GM18868 (cell line): ENCODE measurements around the gene B4GALT6.
"Not testable (repeated sequence)": the region's sequence is repeated elsewhere in the genome, so short reads cannot be mapped to it uniquely, and the experiment has no call there.

Experiments
- ATAC-seq: cut with Tn5 transposase; IDR thresholded peaks from one replicate; pipeline ENCODE4 v1.9.1; 2021; ENCODE audit warnings: mild to moderate bottlenecking, moderate library complexity; ENCODE audit not compliant: unreplicated experiment

Gene B4GALT6

GRCh38 chr18:31684279-31685096, at the start of gene B4GALT6:
Gene B4GALT6, minus strand, starts transcription at chr18:31684581. Its CDS starts 155 bp downstream, at chr18:31684426.
- ATAC-seq, result peak; percentile 42

GRCh38 chr18:31731628-31732027, 47.2 kb upstream of the B4GALT6 start:
- no peak for ATAC-seq

- not testable (repeated sequence) for ATAC-seq
Measured at GRCh38 chr18:31729196-31729595, 44.8 kb upstream of the B4GALT6 start.

- ATAC-seq, result peak; percentile 49
Measured at GRCh38 chr18:31723990-31724711, 39.8 kb upstream of the B4GALT6 start.

GRCh38 chr18:31723639-31723989, 39.2 kb upstream of the B4GALT6 start:
- no peak for ATAC-seq

- ATAC-seq, result peak; percentile 94
Measured at GRCh38 chr18:31722369-31722957, 38.1 kb upstream of the B4GALT6 start.

GRCh38 chr18:31721601-31722000, 37.2 kb upstream of the B4GALT6 start:
- no peak for ATAC-seq

- ATAC-seq, result no peak
Measured at GRCh38 chr18:31720867-31721266, 36.5 kb upstream of the B4GALT6 start.

- ATAC-seq, result no peak
Measured at GRCh38 chr18:31719363-31720006, 35.1 kb upstream of the B4GALT6 start.

- ATAC-seq, result no peak
Measured at GRCh38 chr18:31718386-31718785, 34.0 kb upstream of the B4GALT6 start.

GRCh38 chr18:31716362-31716761, 32.0 kb upstream of the B4GALT6 start:
- peak; percentile 97 for ATAC-seq

GRCh38 chr18:31711365-31712172, 27.2 kb upstream of the B4GALT6 start:
- no peak for ATAC-seq

GRCh38 chr18:31710826-31711225, 26.4 kb upstream of the B4GALT6 start:
- ATAC-seq, result peak; percentile 70

GRCh38 chr18:31707815-31708214, 23.4 kb upstream of the B4GALT6 start:
- ATAC-seq, result no peak

GRCh38 chr18:31702449-31702848, 18.1 kb upstream of the B4GALT6 start:
- ATAC-seq, result no peak

GRCh38 chr18:31701744-31702143, 17.4 kb upstream of the B4GALT6 start:
- no peak for ATAC-seq

- no peak for ATAC-seq
Measured at GRCh38 chr18:31700990-31701389, 16.6 kb upstream of the B4GALT6 start.

GRCh38 chr18:31697351-31698298, 13.2 kb upstream of the B4GALT6 start:
- no peak for ATAC-seq

- ATAC-seq, result no peak
Measured at GRCh38 chr18:31695989-31696388, 11.6 kb upstream of the B4GALT6 start.
